Fibroblast of lung (primary cell): Measurements from ENCODE around the gene ZSCAN18. TPM values are rescaled to one million over a fixed set of nuclear protein-coding genes. Genes with fewer than 3 reads are reported as not detected.

Source experiments
- DNase-seq, 2 donors: peaks; one replicate each; pipeline versions ENCODE4 v3.0.0 to v3.0.0-alpha.2; 2010; ENCODE audit warnings: low read depth in 2 of 2
- H2AFZ ChIP-seq: 2 replicates; pipeline ENCODE4 v1.5.1; 2012; ENCODE audit warnings: low read length, control low read depth, inconsistent platforms
- H3K27ac ChIP-seq: 2 replicates; pipeline ENCODE4 v1.5.1; 2011; ENCODE audit warnings: low read length, control low read depth; ENCODE audit not compliant: insufficient read depth
- H3K27me3 ChIP-seq: 2 replicates; pipeline ENCODE4 v1.5.1; 2011; ENCODE audit warnings: mild to moderate bottlenecking, low read length; ENCODE audit not compliant: control insufficient read depth, insufficient read depth
- H3K36me3 ChIP-seq: 2 replicates; pipeline ENCODE4 v1.5.1; 2011; ENCODE audit warnings: low read length; ENCODE audit not compliant: control insufficient read depth, insufficient read depth
- H3K4me1 ChIP-seq: 2 replicates; pipeline ENCODE4 v1.5.1; 2011; ENCODE audit warnings: low read length; ENCODE audit not compliant: control insufficient read depth, insufficient read depth; ENCODE audit errors: extremely low read depth
- H3K4me2 ChIP-seq: 2 replicates; pipeline ENCODE4 v1.5.1; 2011; ENCODE audit warnings: low read length, control low read depth; ENCODE audit not compliant: insufficient read depth; ENCODE audit errors: extremely low read depth
- H3K4me3 ChIP-seq, 4 experiments: fragments of 200-600 bp in 1 of 4; sonication (generic) in 1 of 4; replicated peaks in 1 of 4; 2 replicates each; pipeline ENCODE4 v1.5.1; 2011 to 2016; ENCODE audit warnings: low read length in 4 of 4, low read depth in 3 of 4, mild to moderate bottlenecking in 3 of 4, control low read depth in 2 of 4, inconsistent platforms in 1 of 4, mixed read lengths in 1 of 4; ENCODE audit not compliant: insufficient read depth in 1 of 4; ENCODE audit errors: control extremely low read depth in 1 of 4
- H3K79me2 ChIP-seq: 2 replicates; pipeline ENCODE4 v1.5.1; 2012; ENCODE audit warnings: mild to moderate bottlenecking, low read length, inconsistent platforms; ENCODE audit not compliant: control insufficient read depth, insufficient read depth
- H3K9ac ChIP-seq: 2 replicates; pipeline ENCODE4 v1.5.1; 2011; ENCODE audit warnings: mild to moderate bottlenecking, low read length, control low read depth; ENCODE audit not compliant: insufficient read depth
- H3K9me3 ChIP-seq: 2 replicates; pipeline ENCODE4 v1.5.1; 2012; ENCODE audit warnings: low read depth, low read length; ENCODE audit not compliant: control insufficient read depth, insufficient read depth
- H4K20me1 ChIP-seq: 2 replicates; pipeline ENCODE4 v1.5.1; 2011; ENCODE audit warnings: low read length; ENCODE audit not compliant: control insufficient read depth, insufficient read depth; ENCODE audit errors: extremely low read depth
- EZH2 ChIP-seq: IDR thresholded peaks from 2 replicates; pipeline ENCODE4 v1.5.1; 2012; ENCODE audit warnings: low read length, control low read depth, mild to moderate bottlenecking; ENCODE audit errors: missing control alignments
- polyA plus RNA-seq, 2 donors: library from polyadenylated mRNA; depleted of rRNA in 1 of 2; stranded (reverse) in 1 of 2; unstranded in 1 of 2; fragments of >200 nt; gene quantifications; 2 replicates each; pipeline ENCODE4 v1.2.1, GENCODE V29; 2011 to 2012; ENCODE audit warnings: missing spikeins in 1 of 2
- total RNA-seq: library from RNA; depleted of rRNA; stranded (reverse); fragments of >200 nt; gene quantifications from 2 replicates; pipeline ENCODE4 v1.2.1, GENCODE V29; 2014
- TF ChIP-seq, protein P1 (sequence below), 2 donors: IDR thresholded peaks in 1 of 2; conservative IDR thresholded peaks in 1 of 2; 1 replicate in 1 of 2; 2 replicates in 1 of 2; pipeline ENCODE4 v1.5.1; 2011 to 2012; ENCODE audit warnings: low read length in 2 of 2, control low read depth in 1 of 2, inconsistent platforms in 1 of 2, low read depth in 1 of 2, mild to moderate bottlenecking in 1 of 2

ZSCAN18 gene
- total and polyA plus RNA-seq, 2 donors (not counting 1 experiment from before 2014, with no cell fraction given): 13.6 to 71.0 TPM

DNA sequence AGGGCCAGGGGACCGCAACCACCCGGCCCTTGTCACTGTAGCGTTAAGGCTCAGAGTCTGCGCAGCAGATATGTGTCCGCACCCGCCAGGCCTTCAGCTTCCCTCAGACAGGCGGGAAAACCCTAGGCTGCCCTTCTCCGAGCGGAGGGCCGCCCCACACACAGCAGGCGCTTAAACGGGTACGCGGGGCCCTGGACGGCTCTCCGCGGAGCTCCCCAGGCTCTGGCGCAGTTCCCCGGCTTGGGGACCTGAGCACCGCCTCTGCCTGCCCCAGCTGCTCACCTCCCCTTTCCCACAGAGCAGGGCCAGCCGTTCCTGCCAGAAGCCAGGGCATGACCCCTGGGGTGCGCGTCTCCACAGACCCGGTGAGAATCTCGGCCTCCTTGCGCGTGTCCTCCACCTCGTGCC, 38.4 kb downstream of the ZSCAN18 start:
- H3K79me2 ChIP-seq: no peaks in the 10 kb centered on the region
- H3K36me3 ChIP-seq: no peaks in the 10 kb centered on the region
- H3K4me2 ChIP-seq: peak overlapping the region; percentile 51
- no peaks in the 10 kb centered on the region for H3K27me3 ChIP-seq
- H3K9ac ChIP-seq: peak overlapping the region; percentile 67
- TF ChIP-seq, protein P1, sequence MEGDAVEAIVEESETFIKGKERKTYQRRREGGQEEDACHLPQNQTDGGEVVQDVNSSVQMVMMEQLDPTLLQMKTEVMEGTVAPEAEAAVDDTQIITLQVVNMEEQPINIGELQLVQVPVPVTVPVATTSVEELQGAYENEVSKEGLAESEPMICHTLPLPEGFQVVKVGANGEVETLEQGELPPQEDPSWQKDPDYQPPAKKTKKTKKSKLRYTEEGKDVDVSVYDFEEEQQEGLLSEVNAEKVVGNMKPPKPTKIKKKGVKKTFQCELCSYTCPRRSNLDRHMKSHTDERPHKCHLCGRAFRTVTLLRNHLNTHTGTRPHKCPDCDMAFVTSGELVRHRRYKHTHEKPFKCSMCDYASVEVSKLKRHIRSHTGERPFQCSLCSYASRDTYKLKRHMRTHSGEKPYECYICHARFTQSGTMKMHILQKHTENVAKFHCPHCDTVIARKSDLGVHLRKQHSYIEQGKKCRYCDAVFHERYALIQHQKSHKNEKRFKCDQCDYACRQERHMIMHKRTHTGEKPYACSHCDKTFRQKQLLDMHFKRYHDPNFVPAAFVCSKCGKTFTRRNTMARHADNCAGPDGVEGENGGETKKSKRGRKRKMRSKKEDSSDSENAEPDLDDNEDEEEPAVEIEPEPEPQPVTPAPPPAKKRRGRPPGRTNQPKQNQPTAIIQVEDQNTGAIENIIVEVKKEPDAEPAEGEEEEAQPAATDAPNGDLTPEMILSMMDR (conservative IDR thresholded peaks at IDR 0.05 in 1 of 2, IDR thresholded peaks at IDR 0.05 in 1 of 2; ENCODE audit: low read depth in 1 of 2, low read length in 2 of 2): no peak
- TF ChIP-seq EZH2: no peak
- peak overlapping the region; percentile 59 for H3K27ac ChIP-seq
- peak overlapping the region; percentile 69 for H2AFZ ChIP-seq
- peaks cover 2% of the 10 kb centered on the region for H3K4me1 ChIP-seq
- no peak for DNase-seq
- no peaks in the 10 kb centered on the region for H4K20me1 ChIP-seq
- H3K4me3 ChIP-seq: peak overlapping the region; percentile 49 to 63 (median 54)
- H3K9me3 ChIP-seq: no peaks in the 10 kb centered on the region

- H4K20me1 ChIP-seq: no peaks in the 10 kb centered on the region
- H3K79me2 ChIP-seq: no peaks in the 10 kb centered on the region
- H3K27ac ChIP-seq: peak within 1 kb of the TSS; percentile 59
- no peaks in the 10 kb centered on the region for H3K36me3 ChIP-seq
- peak within 1 kb of the TSS; percentile 64 for H3K4me2 ChIP-seq
- no peaks in the 10 kb centered on the region for H3K9me3 ChIP-seq
- peak within 1 kb of the TSS; percentile 93 for H2AFZ ChIP-seq
- no peak for TF ChIP-seq EZH2
- TF ChIP-seq, protein P1 (conservative IDR thresholded peaks at IDR 0.05 in 1 of 2, IDR thresholded peaks at IDR 0.05 in 1 of 2; ENCODE audit: low read depth in 1 of 2, low read length in 2 of 2): no peak
- no peaks in the 10 kb centered on the region for H3K27me3 ChIP-seq
- peaks cover 2% of the 10 kb centered on the region for H3K4me1 ChIP-seq
- DNase-seq: peak; percentile 86 to 90
- H3K4me3 ChIP-seq: peak within 1 kb of the TSS; percentile 49 to 63 (median 54)
- H3K9ac ChIP-seq: peak within 1 kb of the TSS; percentile 67
Measured at GRCh38 chr19:58059003-58059670, 38.9 kb downstream of the ZSCAN18 start, which contains the start of gene ZNF135. TSS of gene ZNF135 (plus strand) at chr19:58059282. CDS start at chr19:58060003, 721 bp downstream.

- Histone ChIP-seq H3K9me3 (no peaks in the 10 kb centered on the region), H4K20me1 (no peaks in the 10 kb centered on the region), H2AFZ (peak overlapping the region; percentile 93), H3K27ac (peak overlapping the region; percentile 51), H3K4me1 (peaks cover 2% of the 10 kb centered on the region), H3K4me3 (peak overlapping the region in 2 of 4 experiments; percentile 51 to 63), H3K4me2 (no peak overlapping the region), H3K79me2 (no peaks in the 10 kb centered on the region), H3K9ac (no peak overlapping the region), H3K27me3 (no peaks in the 10 kb centered on the region), H3K36me3 (no peaks in the 10 kb centered on the region)
- DNase-seq: no peak
- TF ChIP-seq EZH2: no peak
- TF ChIP-seq, protein P1 (conservative IDR thresholded peaks at IDR 0.05 in 1 of 2, IDR thresholded peaks at IDR 0.05 in 1 of 2; ENCODE audit: low read depth in 1 of 2, low read length in 2 of 2): no peak
Measured at GRCh38 chr19:58058467-58058866, 39.6 kb downstream of the ZSCAN18 start.
